GM21529 (cell line): ENCODE data around the gene OPRD1.

ENCODE experiments used
- ATAC-seq: cut with Tn5 transposase; IDR thresholded peaks from one replicate; pipeline ENCODE4 v1.9.1; 2021; ENCODE audit not compliant: unreplicated experiment

Gene OPRD1

DNA sequence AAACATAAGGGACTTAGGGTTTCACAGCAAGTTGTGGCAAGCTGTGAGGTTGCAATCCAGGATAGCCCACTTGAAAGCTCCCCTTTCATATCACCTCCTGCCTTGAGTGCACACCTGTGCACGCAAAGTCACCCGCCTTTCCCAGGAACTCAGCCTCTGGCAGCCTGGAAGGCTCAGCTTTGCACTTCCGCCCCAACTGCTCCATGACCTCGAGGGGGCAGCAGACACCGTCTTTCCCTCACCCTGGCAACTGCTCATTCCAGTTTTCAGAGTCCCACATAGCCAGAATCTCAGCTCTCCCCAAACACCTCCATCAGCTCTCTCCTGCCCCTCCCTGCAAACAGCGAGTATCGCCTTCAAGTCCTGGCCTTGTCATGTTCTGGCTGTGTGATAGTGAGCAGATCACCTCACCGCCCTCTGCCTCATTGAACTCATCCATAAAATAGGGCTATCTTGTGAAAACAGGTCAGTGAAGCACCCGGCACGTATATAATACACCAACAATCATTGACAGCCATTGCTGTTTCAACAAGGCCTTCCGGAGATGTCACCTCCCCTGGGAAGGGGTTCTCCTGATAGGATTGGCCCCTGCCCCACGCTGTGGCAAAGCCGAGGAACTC, 70.1 kb downstream of the OPRD1 start:
- ATAC-seq = peak; percentile 42

- ATAC-seq = no peak
Measured at GRCh38 chr1:28883242-28883616, 71.3 kb downstream of the OPRD1 start.

- ATAC-seq = no peak
Measured at GRCh38 chr1:28885472-28885877, 73.5 kb downstream of the OPRD1 start.

GRCh38 chr1:28885977-28886730, 74.2 kb downstream of the OPRD1 start:
- no peak for ATAC-seq

GRCh38 chr1:28886731-28887418, 74.9 kb downstream of the OPRD1 start:
- peak; percentile 63 for ATAC-seq

DNA sequence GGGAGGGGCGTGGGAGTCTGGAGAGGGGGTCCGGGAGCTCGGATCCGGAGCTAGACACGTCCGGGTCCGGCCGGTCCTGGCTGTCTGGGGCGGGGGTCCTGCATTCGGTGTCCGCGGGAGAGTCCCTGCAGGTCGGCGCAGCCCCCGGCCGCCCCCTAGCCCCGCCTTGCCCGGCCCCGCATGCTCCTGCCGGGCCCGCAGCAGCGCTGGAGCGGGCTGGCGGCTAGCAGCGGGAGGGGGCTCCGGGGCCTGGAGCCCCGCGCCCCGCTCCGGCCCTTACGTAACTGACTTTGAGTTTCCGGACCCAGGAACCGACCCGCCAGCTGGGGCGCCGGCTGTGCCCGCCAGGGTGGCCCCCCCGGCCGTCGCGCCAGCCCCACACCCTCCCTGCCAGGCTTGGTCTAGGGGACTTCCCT, 75.5 kb downstream of the OPRD1 start:
- no peak for ATAC-seq

DNA sequence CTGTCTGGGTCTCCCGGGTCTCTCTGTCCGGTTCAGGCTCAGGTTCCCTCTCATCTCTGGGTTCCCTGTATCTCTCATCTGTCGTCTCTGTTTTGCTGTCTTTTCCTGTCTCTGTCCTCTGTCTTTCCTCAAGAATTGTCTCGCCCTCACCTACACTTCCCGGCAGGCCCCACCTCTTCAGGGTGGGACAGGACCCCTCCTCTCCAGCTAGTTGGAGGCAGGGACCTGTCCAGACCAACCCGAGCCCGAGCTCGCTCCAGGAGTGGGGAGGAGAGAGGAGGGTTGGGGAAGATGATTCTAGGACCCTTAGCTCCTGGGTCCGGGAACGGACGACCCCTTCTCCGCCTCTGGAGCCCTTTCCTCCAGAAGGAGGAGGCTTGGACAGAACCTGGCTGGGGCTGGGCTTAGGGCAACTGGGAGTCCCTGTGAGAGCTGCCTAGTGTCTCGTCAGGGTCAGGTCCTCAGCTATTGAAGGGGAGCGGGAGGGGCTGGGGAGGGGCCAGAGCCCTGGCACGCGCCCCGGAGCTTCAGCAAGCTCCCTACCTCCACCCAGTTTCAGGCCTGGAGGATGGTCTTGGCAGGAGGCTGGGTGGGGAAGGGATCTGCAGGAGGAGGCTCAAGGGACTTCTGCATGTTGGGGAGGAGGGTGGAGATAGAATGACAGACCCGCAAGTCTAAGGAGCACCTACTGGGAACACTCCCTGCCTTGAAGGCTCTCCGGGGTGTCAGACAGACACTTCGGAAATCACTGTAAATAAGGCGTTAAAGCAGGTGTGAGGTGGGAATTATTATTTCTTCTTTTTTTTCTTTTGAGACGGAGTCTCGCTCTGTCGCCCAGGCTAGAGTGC, 76.1 kb downstream of the OPRD1 start:
- no peak for ATAC-seq

- ATAC-seq = no peak
Measured at GRCh38 chr1:28888915-28889314, 76.9 kb downstream of the OPRD1 start.

DNA sequence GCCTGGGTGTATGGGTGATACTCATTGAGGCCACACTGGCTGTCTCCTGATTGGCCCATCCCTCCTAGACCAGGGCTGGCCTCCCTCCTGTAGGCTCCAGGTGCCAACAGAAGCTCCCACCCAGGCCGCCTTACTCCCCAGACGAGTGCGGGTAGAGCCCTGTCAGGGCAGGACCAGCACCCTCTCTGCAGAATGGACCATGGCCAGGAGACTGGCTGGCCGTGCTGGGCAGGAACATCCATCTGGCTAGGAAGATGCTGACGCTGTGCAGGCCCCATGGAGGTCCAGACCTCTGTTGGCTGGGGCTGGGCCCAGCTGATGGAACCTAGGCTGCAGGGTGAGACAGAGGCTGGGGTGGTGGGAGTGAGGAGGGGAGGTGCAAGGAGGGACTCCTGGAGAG, 77.4 kb downstream of the OPRD1 start:
- no peak for ATAC-seq

GRCh38 chr1:28890435-28890834, 78.5 kb downstream of the OPRD1 start:
- ATAC-seq = no peak

GRCh38 chr1:28890836-28891235, 78.9 kb downstream of the OPRD1 start:
- no peak for ATAC-seq

- ATAC-seq = no peak
Measured at GRCh38 chr1:28891256-28891655, 79.3 kb downstream of the OPRD1 start.

DNA sequence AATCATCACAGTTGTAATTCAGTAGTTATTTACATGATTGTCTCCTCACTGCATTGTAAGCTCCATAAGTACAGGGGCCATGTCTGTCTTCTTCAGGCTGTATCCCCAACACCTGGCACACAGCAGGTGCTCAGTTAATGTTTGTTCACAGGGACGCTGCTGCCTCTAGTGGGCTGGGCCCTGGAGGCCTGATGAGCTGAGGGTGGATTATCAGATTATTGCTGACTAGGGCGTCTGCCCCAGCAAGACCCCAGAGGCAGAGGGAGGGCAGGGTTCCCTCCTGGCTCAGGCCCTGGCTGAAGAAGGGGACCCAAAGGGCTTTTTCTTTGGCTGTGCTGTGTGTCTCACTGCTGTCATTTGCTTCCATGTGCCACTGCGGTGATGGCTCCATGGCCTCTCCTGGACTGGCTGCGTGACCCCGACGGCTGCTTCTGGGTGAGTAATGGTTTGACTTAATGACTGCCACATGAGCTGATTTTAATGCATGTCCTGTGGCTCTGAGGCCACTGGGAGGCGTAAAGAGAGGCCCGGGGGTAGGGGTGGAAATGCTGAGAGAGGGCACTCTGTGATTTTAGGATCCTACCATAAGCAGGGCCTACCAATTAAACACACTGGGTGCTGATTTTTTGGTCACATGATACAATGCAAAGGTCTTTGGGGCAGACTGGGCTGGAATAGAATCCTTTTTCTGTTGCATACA, 81.6 kb downstream of the OPRD1 start:
- no peak for ATAC-seq

DNA sequence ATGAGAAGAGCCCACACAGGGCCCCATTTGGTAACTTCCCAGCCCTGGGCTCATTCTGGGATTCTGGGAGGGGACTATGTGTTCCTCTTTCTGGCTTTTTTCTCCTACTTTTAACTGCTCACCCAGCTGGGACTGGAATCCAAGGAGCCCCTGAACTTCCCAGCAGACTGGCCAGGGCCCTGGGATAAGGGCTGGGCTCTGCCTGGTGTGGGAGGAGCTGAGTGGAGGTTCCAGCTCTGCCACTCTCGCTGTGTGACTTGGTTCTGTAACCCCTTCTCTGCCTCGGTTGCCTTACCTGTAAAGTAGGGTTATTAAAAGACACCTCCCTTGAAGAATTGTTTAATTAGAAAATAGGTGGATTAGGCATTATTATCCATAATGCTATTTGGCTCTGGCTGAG, 82.8 kb downstream of the OPRD1 start:
- no peak for ATAC-seq

GRCh38 chr1:28895896-28896608, 84.1 kb downstream of the OPRD1 start:
- no peak for ATAC-seq

GRCh38 chr1:28896609-28896986, 84.6 kb downstream of the OPRD1 start:
- no peak for ATAC-seq

GRCh38 chr1:28897789-28898188, 85.8 kb downstream of the OPRD1 start:
- ATAC-seq = no peak

GRCh38 chr1:28898405-28898881, 86.5 kb downstream of the OPRD1 start:
- no peak for ATAC-seq

GRCh38 chr1:28899267-28899666, 87.3 kb downstream of the OPRD1 start:
- no peak for ATAC-seq

DNA sequence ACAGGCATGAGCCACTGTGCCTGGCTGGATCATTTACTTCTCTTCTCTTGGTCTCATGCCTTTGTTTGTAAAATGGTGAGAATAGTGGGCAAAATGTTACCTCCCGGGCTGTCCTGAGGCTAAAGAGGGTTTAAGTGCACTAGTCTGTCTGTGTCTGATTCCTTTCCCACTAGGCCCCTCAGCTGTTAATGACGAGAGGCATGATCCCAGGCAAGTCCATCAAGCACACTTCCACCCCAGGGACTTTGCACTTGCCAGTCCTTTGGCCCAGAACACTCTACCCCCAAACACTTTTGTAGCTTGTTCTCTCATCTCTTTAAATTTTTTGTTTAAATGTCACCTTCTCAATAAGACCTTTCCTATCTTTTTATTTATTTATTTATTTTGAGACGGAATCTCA, 88.6 kb downstream of the OPRD1 start:
- no peak for ATAC-seq
